HEK293 (cell line): Measurements from ENCODE around the gene PYGM.

Experiments used
- CTCF ChIA-PET: fragments of 350-600 bp; formaldehyde crosslinking; extraction: SDS; loops from one replicate; lab custom pipeline; 2021; ENCODE audit warnings: antibody characterized with exemption; lab: Yijun Ruan, JAX
- POLR2A ChIA-PET: fragments of 300-600 bp; formaldehyde crosslinking; extraction: SDS; loops from one replicate; lab custom pipeline; 2020; ENCODE audit warnings: antibody characterized with exemption, inconsistent platforms; lab: Yijun Ruan, JAX
- H3K27ac ChIP-seq: fragments of 200-500 bp; sonication (Bioruptor generic); 2 replicates; pipeline ENCODE4 v1.5.1; 2014; ENCODE audit warnings: low read depth, low read length, control low read depth, inconsistent platforms; ENCODE audit errors: extremely low read depth
- H3K36me3 ChIP-seq, 2 experiments: fragments of 200-500 bp in 1 of 2; sonication (Bioruptor generic) in 1 of 2; 1 replicate in 1 of 2; 2 replicates in 1 of 2; pipeline ENCODE4 v1.5.1; 2014 to 2017; ENCODE audit warnings: inconsistent platforms in 2 of 2, low read length in 2 of 2; ENCODE audit not compliant: control insufficient read depth in 2 of 2, insufficient read depth in 1 of 2
- H3K4me1 ChIP-seq: fragments of 200-500 bp; sonication (Bioruptor generic); 2 replicates; pipeline ENCODE4 v1.5.1; 2014; ENCODE audit warnings: mild to moderate bottlenecking, low read length, inconsistent platforms; ENCODE audit not compliant: control insufficient read depth, insufficient read depth
- H3K4me3 ChIP-seq: 2 replicates; pipeline ENCODE4 v1.5.1; 2011; ENCODE audit warnings: low read depth, mild to moderate bottlenecking, control low read depth, low read length, moderate library complexity
- H3K9me3 ChIP-seq: fragments of 200-500 bp; sonication (Bioruptor generic); 2 replicates; pipeline ENCODE4 v1.5.1; 2014; ENCODE audit warnings: low read depth, low read length, inconsistent platforms; ENCODE audit not compliant: control insufficient read depth, insufficient read depth
- IKZF3 ChIP-seq: fragments of 450-650 bp; IDR thresholded peaks from 2 replicates; pipeline ENCODE4 v1.5.0; 2018; ENCODE audit warnings: missing biosample characterization, mild to moderate bottlenecking, missing genetic modification characterization, moderate library complexity
- ZBTB17 ChIP-seq: fragments of 450-650 bp; formaldehyde crosslinking; IDR thresholded peaks from 2 replicates; pipeline ENCODE4 v1.5.1; 2016; ENCODE audit warnings: missing biosample characterization, missing genetic modification characterization
- ZBTB21 ChIP-seq: fragments of 450-650 bp; formaldehyde crosslinking; IDR thresholded peaks from 2 replicates; pipeline ENCODE4 v1.5.1; 2017; ENCODE audit warnings: missing biosample characterization, missing genetic modification characterization
- ZFHX2 ChIP-seq: fragments of 450-650 bp; formaldehyde crosslinking; conservative IDR thresholded peaks from 2 replicates; pipeline ENCODE4 v1.5.1; 2016; ENCODE audit warnings: missing biosample characterization, missing genetic modification characterization
- ZFP41 ChIP-seq: fragments of 450-650 bp; formaldehyde crosslinking; IDR thresholded peaks from 2 replicates; pipeline ENCODE4 v1.5.1; 2016; ENCODE audit warnings: missing biosample characterization, missing genetic modification characterization, borderline replicate concordance
- ZIC2 ChIP-seq: fragments of 450-650 bp; formaldehyde crosslinking; IDR thresholded peaks from 2 replicates; pipeline ENCODE4 v1.5.1; 2016; ENCODE audit warnings: missing biosample characterization, missing genetic modification characterization
- ZNF114 ChIP-seq: fragments of 450-650 bp; formaldehyde crosslinking; IDR thresholded peaks from 2 replicates; pipeline ENCODE4 v1.5.0; 2017; ENCODE audit warnings: missing biosample characterization, missing genetic modification characterization
- ZNF433 ChIP-seq: fragments of 450-650 bp; formaldehyde crosslinking; IDR thresholded peaks from 2 replicates; pipeline ENCODE4 v1.5.1; 2016; ENCODE audit warnings: missing biosample characterization, missing genetic modification characterization, low read depth
- ZNF747 ChIP-seq: fragments of 450-650 bp; formaldehyde crosslinking; IDR thresholded peaks from 2 replicates; pipeline ENCODE4 v1.5.1; 2016; ENCODE audit warnings: missing biosample characterization, missing genetic modification characterization
- ZNF777 ChIP-seq: fragments of 450-650 bp; formaldehyde crosslinking; IDR thresholded peaks from 2 replicates; pipeline ENCODE4 v1.5.1; 2017; ENCODE audit warnings: missing biosample characterization, missing genetic modification characterization, borderline replicate concordance
- ZNF843 ChIP-seq: fragments of 450-650 bp; formaldehyde crosslinking; IDR thresholded peaks from 2 replicates; pipeline ENCODE4 v1.5.1; 2016; ENCODE audit warnings: missing biosample characterization, missing genetic modification characterization
- TF ChIP-seq, protein P1 (sequence below): fragments of 450-650 bp; formaldehyde crosslinking; IDR thresholded peaks from 2 replicates; pipeline ENCODE4 v1.5.1; 2016; ENCODE audit warnings: missing biosample characterization, missing genetic modification characterization

The PYGM gene

GRCh38 chr11:64726867-64727530 lies 32.8 kb downstream of the PYGM start:
- Histone ChIP-seq H3K4me1 (no peaks in the 10 kb centered on the region), H3K9me3 (no peaks in the 10 kb centered on the region), H3K4me3 (no peak overlapping the region), H3K27ac (no peak overlapping the region), H3K36me3 (no peaks in the 10 kb centered on the region)
- ChIA-PET CTCF (interaction anchor here (0.6 to 2.4 kb wide), 5 partner anchors 22 to 1851 kb away, joined by 3 to 15 read pairs (median 5); no protein-coding TSS in a partner anchor), POLR2A (interaction anchor here (0.7 kb wide), 1 partner anchor 34 kb away, joined by 3 read pairs; no protein-coding TSS in a partner anchor)
- peak; percentile 16; the same call in 1 of the 2 replicates for TF ChIP-seq ZFHX2
- peak; percentile 12; the same call in 1 of the 2 replicates for TF ChIP-seq ZIC2 (tag by site-specific recombination)
- no peak for TF ChIP-seq ZBTB21
- TF ChIP-seq, protein P1, sequence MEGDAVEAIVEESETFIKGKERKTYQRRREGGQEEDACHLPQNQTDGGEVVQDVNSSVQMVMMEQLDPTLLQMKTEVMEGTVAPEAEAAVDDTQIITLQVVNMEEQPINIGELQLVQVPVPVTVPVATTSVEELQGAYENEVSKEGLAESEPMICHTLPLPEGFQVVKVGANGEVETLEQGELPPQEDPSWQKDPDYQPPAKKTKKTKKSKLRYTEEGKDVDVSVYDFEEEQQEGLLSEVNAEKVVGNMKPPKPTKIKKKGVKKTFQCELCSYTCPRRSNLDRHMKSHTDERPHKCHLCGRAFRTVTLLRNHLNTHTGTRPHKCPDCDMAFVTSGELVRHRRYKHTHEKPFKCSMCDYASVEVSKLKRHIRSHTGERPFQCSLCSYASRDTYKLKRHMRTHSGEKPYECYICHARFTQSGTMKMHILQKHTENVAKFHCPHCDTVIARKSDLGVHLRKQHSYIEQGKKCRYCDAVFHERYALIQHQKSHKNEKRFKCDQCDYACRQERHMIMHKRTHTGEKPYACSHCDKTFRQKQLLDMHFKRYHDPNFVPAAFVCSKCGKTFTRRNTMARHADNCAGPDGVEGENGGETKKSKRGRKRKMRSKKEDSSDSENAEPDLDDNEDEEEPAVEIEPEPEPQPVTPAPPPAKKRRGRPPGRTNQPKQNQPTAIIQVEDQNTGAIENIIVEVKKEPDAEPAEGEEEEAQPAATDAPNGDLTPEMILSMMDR = no peak
- no peak for TF ChIP-seq ZNF777 (tag by site-specific recombination)

DNA sequence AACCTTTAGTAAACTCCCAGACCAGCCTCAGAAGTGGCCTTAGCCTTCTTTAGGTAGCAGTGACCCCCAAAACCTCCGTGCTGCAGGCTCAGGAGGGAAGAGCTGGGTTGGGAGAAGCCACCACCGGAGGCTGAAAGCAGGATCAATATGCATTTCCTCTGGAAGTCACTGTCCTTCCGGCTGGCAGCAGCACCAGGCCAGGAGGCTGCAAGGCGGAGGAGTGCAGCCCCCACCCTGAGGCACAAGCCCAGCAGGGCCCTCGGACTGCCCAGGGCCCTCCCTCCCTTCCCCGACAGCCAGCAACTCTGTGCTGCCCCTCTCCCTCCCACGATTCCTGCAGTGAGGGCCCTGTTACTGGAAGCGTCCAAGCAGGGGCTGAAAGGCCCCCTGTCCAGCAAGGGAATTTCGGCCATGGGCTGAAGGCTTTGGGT lies 33.5 kb downstream of the PYGM start:
- Histone ChIP-seq H3K4me1 (no peaks in the 10 kb centered on the region), H3K9me3 (no peaks in the 10 kb centered on the region), H3K4me3 (no peak overlapping the region), H3K27ac (no peak overlapping the region), H3K36me3 (no peaks in the 10 kb centered on the region)
- TF ChIP-seq ZNF843 (tag by site-specific recombination) = no peak
- TF ChIP-seq ZIC2 (tag by site-specific recombination) = peak; percentile 71
- no peak for TF ChIP-seq IKZF3 (tag by site-specific recombination)
- CTCF ChIA-PET = interaction anchor here (0.6 to 2.4 kb wide), 6 partner anchors 9 to 236 kb away, joined by 3 to 15 read pairs (median 5); no protein-coding TSS in a partner anchor
- POLR2A ChIA-PET = no interaction called here

DNA sequence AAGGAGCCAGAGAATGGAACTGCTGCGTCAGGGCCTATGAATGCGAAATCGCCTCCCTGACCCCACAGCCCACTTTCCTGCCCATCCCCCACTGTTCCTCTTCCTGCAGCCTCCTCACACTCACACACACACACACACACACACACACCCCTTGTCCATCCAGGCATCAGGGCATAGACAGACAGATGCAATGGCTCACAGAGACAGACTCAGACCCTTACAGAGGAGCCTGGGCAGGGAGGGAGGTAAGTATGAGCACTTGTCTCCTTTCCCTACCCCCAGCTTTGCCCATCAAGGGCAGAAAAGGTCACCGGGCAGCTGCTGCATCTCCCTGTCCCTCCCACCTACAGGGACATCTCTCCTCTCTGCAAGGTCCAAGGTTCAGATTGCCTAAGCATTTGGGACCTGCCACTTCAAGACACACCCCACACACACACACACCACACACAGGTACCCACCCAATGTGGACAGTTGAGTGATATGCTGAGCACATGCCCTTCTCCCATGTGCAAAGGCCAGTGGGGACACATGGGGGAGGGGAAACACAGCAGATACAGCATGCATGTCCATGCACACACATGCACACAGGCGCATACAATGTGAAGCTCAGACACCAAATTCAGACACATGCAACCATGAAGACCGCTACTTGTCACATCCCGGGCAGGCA lies 34.8 kb downstream of the PYGM start:
- H3K4me1 ChIP-seq = no peaks in the 10 kb centered on the region
- H3K36me3 ChIP-seq = no peaks in the 10 kb centered on the region
- TF ChIP-seq ZBTB17 (tag by site-specific recombination) = peak; percentile 48; the same call in 1 of the 2 replicates
- TF ChIP-seq ZNF433 = no peak
- no peak for TF ChIP-seq ZNF114 (tag by site-specific recombination)
- ChIA-PET POLR2A (no interaction called here), CTCF (interaction anchor here (1.0 to 1.1 kb wide), 3 partner anchors 16 to 235 kb away, joined by 4 to 7 read pairs (median 5); no protein-coding TSS in a partner anchor)
- no peaks in the 10 kb centered on the region for H3K9me3 ChIP-seq
- no peak overlapping the region for H3K4me3 ChIP-seq
- H3K27ac ChIP-seq = no peak overlapping the region

- POLR2A ChIA-PET = no interaction called here
- H3K4me3 ChIP-seq = no peak overlapping the region
- no peak overlapping the region for H3K27ac ChIP-seq
- CTCF ChIA-PET = interaction anchor here (0.6 to 1.0 kb wide), 3 partner anchors 20 to 54 kb away, joined by 3 to 4 read pairs (median 3); no protein-coding TSS in a partner anchor
- no peaks in the 10 kb centered on the region for H3K4me1 ChIP-seq
- H3K9me3 ChIP-seq = no peaks in the 10 kb centered on the region
- no peaks in the 10 kb centered on the region for H3K36me3 ChIP-seq
- TF ChIP-seq ZFP41 (tag by site-specific recombination) = no peak
- no peak for TF ChIP-seq ZNF747 (tag by site-specific recombination)
These were observed 35.6 kb downstream of the PYGM start for GRCh38 chr11:64723907-64724862.
